HEK293T (cell line): ENCODE data around the gene NFS1.

ENCODE experiments used
- ARNT ChIP-seq: fragments of 450-650 bp; IDR thresholded peaks from 2 replicates; pipeline ENCODE4 v1.6.1; 2017; ENCODE audit warnings: mild to moderate bottlenecking
- BHLHE40 ChIP-seq: fragments of 450-650 bp; IDR thresholded peaks from 2 replicates; pipeline ENCODE4 v1.6.1; 2016; ENCODE audit warnings: mild to moderate bottlenecking, moderate library complexity, borderline replicate concordance
- ELF4 ChIP-seq: fragments of 450-650 bp; IDR thresholded peaks from 2 replicates; pipeline ENCODE4 v1.6.1; 2017; ENCODE audit warnings: antibody characterized with exemption
- FOXA1 ChIP-seq: fragments of 450-650 bp; IDR thresholded peaks from 2 replicates; pipeline ENCODE4 v1.6.1; 2016; ENCODE audit warnings: mild to moderate bottlenecking
- FOXM1 ChIP-seq: fragments of 450-650 bp; IDR thresholded peaks from 2 replicates; pipeline ENCODE4 v1.6.1; 2017; ENCODE audit warnings: mild to moderate bottlenecking, borderline replicate concordance
- HDGF ChIP-seq: fragments of 450-650 bp; IDR thresholded peaks from 2 replicates; pipeline ENCODE4 v1.6.1; 2017; ENCODE audit warnings: antibody characterized with exemption, borderline replicate concordance
- NFRKB ChIP-seq: fragments of 450-650 bp; IDR thresholded peaks from 2 replicates; pipeline ENCODE4 v1.6.1; 2016; ENCODE audit warnings: mild to moderate bottlenecking, moderate library complexity
- PKNOX1 ChIP-seq: fragments of 450-650 bp; IDR thresholded peaks from 2 replicates; pipeline ENCODE4 v1.6.1; 2016
- SP1 ChIP-seq: fragments of 450-650 bp; IDR thresholded peaks from 2 replicates; pipeline ENCODE4 v1.6.1; 2017
- SUZ12 ChIP-seq: fragments of 450-650 bp; IDR thresholded peaks from 2 replicates; pipeline ENCODE4 v1.6.1; 2016; ENCODE audit warnings: mild to moderate bottlenecking
- ZNF384 ChIP-seq: fragments of 450-650 bp; IDR thresholded peaks from 2 replicates; pipeline ENCODE4 v1.6.1; 2016

- TF ChIP-seq HDGF (no peak), SP1 (no peak), ARNT (no peak), FOXA1 (no peak), SUZ12 (no peak), FOXM1 (no peak), ELF4 (no peak), BHLHE40 (no peak), PKNOX1 (no peak), NFRKB (no peak), ZNF384 (no peak)
Measured at GRCh38 chr20:35665949-35666288, 33.2 kb downstream of the NFS1 start.
